HepG2 (cell line): Measurements from ENCODE around the gene CSH1. TPM values are rescaled to one million over a fixed set of nuclear protein-coding genes. Genes with fewer than 3 reads are reported as not detected.

ENCODE experiments used
- ATAC-seq: fragments of 200-7000 bp; cut with Tn5 transposase; 3 replicates; pipeline ENCODE4 v1.9.1; 2020; ENCODE audit warnings: mild to moderate bottlenecking, moderate library complexity
- BruUV-seq: library from RNA; stranded (reverse); fragments of 400-500 nt; replicated peaks from 2 replicates; lab custom pipeline; 2021; lab: Mats Ljungman, UMichigan
- CTCF ChIA-PET: fragments of 300-600 bp; formaldehyde crosslinking; extraction: SDS; loops from one replicate; lab custom pipeline; 2021; ENCODE audit warnings: low total read pairs, inconsistent platforms, low intra/inter-chr PET ratio; lab: Yijun Ruan, JAX
- POLR2A ChIA-PET: fragments of 350-600 bp; sonication (Branson Sonifier 250); formaldehyde crosslinking; loops from one replicate; lab custom pipeline; 2020; ENCODE audit warnings: antibody characterized with exemption, inconsistent platforms; lab: Yijun Ruan, JAX
- DNase-seq: peaks from one replicate; pipeline ENCODE4 v3.0.0-alpha.2; 2015; ENCODE audit warnings: low spot score
- FAIRE-seq: peaks from 3 replicates; lab custom pipeline; 2011; peaks lifted over from hg19 to GRCh38; lab: Jason Lieb, UNC
- H2AFZ ChIP-seq: one replicate; pipeline ENCODE4 v1.6.1; 2011; ENCODE audit warnings: low read length, inconsistent platforms
- H3K27ac ChIP-seq: fragments of 300-600 bp; 3 replicates; pipeline ENCODE4 v1.8.0; 2011; ENCODE audit warnings: mixed run types, mild to moderate bottlenecking, mixed read lengths, low read length, inconsistent platforms; ENCODE audit not compliant: insufficient read depth; ENCODE audit errors: extremely low read length
- H3K27me3 ChIP-seq, 2 experiments: fragments of 200-600 bp in 1 of 2; 2 replicates in 1 of 2; 3 replicates in 1 of 2; pipeline versions ENCODE4 v1.6.0 to v1.8.0; 2011; ENCODE audit warnings: low read length in 2 of 2, mild to moderate bottlenecking in 2 of 2, moderate library complexity in 2 of 2, inconsistent platforms in 1 of 2; ENCODE audit not compliant: insufficient read depth in 2 of 2, control insufficient read depth in 1 of 2
- H3K36me3 ChIP-seq, 2 experiments: fragments of 200-600 bp in 1 of 2; replicated peaks in 1 of 2; 2 replicates in 1 of 2; 3 replicates in 1 of 2; pipeline versions ENCODE4 v1.5.1 to v1.8.0; 2011; ENCODE audit warnings: low read length in 2 of 2, inconsistent platforms in 1 of 2; ENCODE audit not compliant: insufficient read depth in 2 of 2, control insufficient read depth in 1 of 2
- H3K4me1 ChIP-seq: 2 replicates; pipeline ENCODE4 v1.5.1; 2012; ENCODE audit warnings: low read length, inconsistent platforms; ENCODE audit not compliant: insufficient read depth
- H3K4me2 ChIP-seq: 2 replicates; pipeline ENCODE4 v1.6.0; 2011; ENCODE audit warnings: low read depth, low read length, inconsistent platforms
- H3K4me3 ChIP-seq, 3 experiments: fragments of 200-600 bp in 1 of 3; sonication (generic), shearing (Covaris generic) in 1 of 3; replicated peaks in 1 of 3; 2 replicates each; pipeline ENCODE4 v1.5.1; 2011 to 2016; ENCODE audit warnings: low read length in 3 of 3, inconsistent platforms in 2 of 3, low read depth in 2 of 3, mild to moderate bottlenecking in 2 of 3, control low read depth in 1 of 3, mixed read lengths in 1 of 3; ENCODE audit not compliant: insufficient read depth in 1 of 3
- H3K79me2 ChIP-seq: one replicate; pipeline ENCODE4 v1.6.1; 2011; ENCODE audit warnings: low read length, inconsistent platforms; ENCODE audit not compliant: insufficient read depth
- H3K9ac ChIP-seq: 2 replicates; pipeline ENCODE4 v1.6.0; 2011; ENCODE audit warnings: mild to moderate bottlenecking, low read depth, low read length, inconsistent platforms; ENCODE audit not compliant: insufficient read depth
- H3K9me3 ChIP-seq: 2 replicates; pipeline ENCODE4 v1.5.1; 2012; ENCODE audit warnings: mild to moderate bottlenecking, low read length
- H4K20me1 ChIP-seq: 2 replicates; pipeline ENCODE4 v1.6.0; 2011; ENCODE audit warnings: inconsistent platforms, mild to moderate bottlenecking, low read length, moderate library complexity; ENCODE audit not compliant: insufficient read depth
- AHDC1 ChIP-seq: sonication (generic); formaldehyde crosslinking; IDR thresholded peaks from 2 replicates; pipeline ENCODE4 v1.5.1; 2020; ENCODE audit warnings: mild to moderate bottlenecking, missing genetic modification reagents, borderline replicate concordance
- ELF3 ChIP-seq: IDR thresholded peaks from 2 replicates; pipeline ENCODE4 v1.6.1; 2016; ENCODE audit warnings: missing genetic modification reagents, missing compliant biosample characterization
- FOXA1 ChIP-seq, 2 experiments: fragments of 450-650 bp in 1 of 2; sonication (generic) in 1 of 2; formaldehyde crosslinking in 1 of 2; IDR thresholded peaks; 2 replicates each; pipeline versions ENCODE4 v1.4.0 to v1.6.1; 2016 to 2020; ENCODE audit warnings: missing genetic modification reagents in 1 of 2
- FOXA3 ChIP-seq: IDR thresholded peaks from 2 replicates; pipeline ENCODE4 v1.6.1; 2016; ENCODE audit warnings: missing genetic modification reagents, missing compliant biosample characterization
- FOXJ3 ChIP-seq: sonication (generic); formaldehyde crosslinking; IDR thresholded peaks from 2 replicates; pipeline ENCODE4 v1.4.0; 2020; ENCODE audit warnings: missing genetic modification reagents, mild to moderate bottlenecking, borderline replicate concordance
- KAT7 ChIP-seq: IDR thresholded peaks from 2 replicates; pipeline ENCODE4 v1.6.1; 2018; ENCODE audit warnings: borderline replicate concordance, missing compliant biosample characterization
- MEIS1 ChIP-seq: sonication (generic); formaldehyde crosslinking; IDR thresholded peaks from 2 replicates; pipeline ENCODE4 v1.9.0; 2021; ENCODE audit warnings: mild to moderate bottlenecking, missing genetic modification reagents, moderate library complexity, borderline replicate concordance
- NR2F1 ChIP-seq, 2 experiments: fragments of 450-650 bp in 1 of 2; formaldehyde crosslinking in 1 of 2; IDR thresholded peaks; 2 replicates each; pipeline versions ENCODE4 v1.5.0 to v1.6.1; 2016 to 2020; ENCODE audit warnings: mild to moderate bottlenecking in 1 of 2, missing compliant biosample characterization in 1 of 2, missing genetic modification reagents in 1 of 2, moderate library complexity in 1 of 2
- PAWR ChIP-seq: sonication (generic); formaldehyde crosslinking; IDR thresholded peaks from 2 replicates; pipeline ENCODE4 v1.4.0; 2020; ENCODE audit warnings: missing genetic modification reagents, mild to moderate bottlenecking, borderline replicate concordance
- RELA ChIP-seq: sonication (generic); formaldehyde crosslinking; IDR thresholded peaks from 2 replicates; pipeline ENCODE4 v1.4.0; 2020; ENCODE audit warnings: missing genetic modification reagents
- ZNF282 ChIP-seq: fragments of 450-650 bp; IDR thresholded peaks from 2 replicates; pipeline ENCODE4 v1.6.1; 2018; ENCODE audit not compliant: partially characterized antibody
- ZNF350 ChIP-seq: sonication (generic); formaldehyde crosslinking; IDR thresholded peaks from 2 replicates; pipeline ENCODE4 v1.4.0; 2020; ENCODE audit warnings: mild to moderate bottlenecking, low read depth, missing genetic modification reagents, borderline replicate concordance
- ZNF674 ChIP-seq: sonication (generic); formaldehyde crosslinking; IDR thresholded peaks from 2 replicates; pipeline ENCODE4 v1.5.0; 2020; ENCODE audit warnings: low read depth, mild to moderate bottlenecking, missing genetic modification reagents
- WGBS: methylation state at CpG from one replicate; pipeline ENCODE4 v1.1.6; 2017; ENCODE audit warnings: low lambda C conversion rate; 5-methylcytosine and 5-hydroxymethylcytosine counted together
- in situ Hi-C: cut with HindIII; loops from 2 replicates; pipeline ENCODE4 v1.10.0; 2017; ENCODE audit warnings: low pct_unique_long_range_greater_than_20kb; ENCODE audit not compliant: extremely low pct_ligation_motif_present
- intact Hi-C: fragments of 100-400 bp; cut with micrococcal nuclease; formaldehyde crosslinking; loops from one replicate; pipeline ENCODE4 v1.10.0; 2022; ENCODE audit not compliant: unreplicated experiment
- polyA plus RNA-seq, 8 experiments: library from polyadenylated mRNA; depleted of rRNA in 3 of 8; stranded (reverse) in 7 of 8; unstranded in 1 of 8; fragments of >200 nt; fragmentation: Illumina TruSeq in 4 of 8; extraction: Trizol in 4 of 8; gene quantifications; 2 replicates each; pipeline versions ENCODE4 v1.2.1 to v1.2.3, GENCODE V29; 2011 to 2016; ENCODE audit warnings: low read depth in 4 of 8, missing spikeins in 1 of 8, mixed read lengths in 1 of 8; ENCODE audit not compliant: insufficient read depth in 1 of 8
- total RNA-seq, 5 experiments: library from RNA; depleted of rRNA; stranded (reverse); fragments of >200 nt; fragmentation: Illumina TruSeq; extraction: Trizol; gene quantifications; 2 replicates each; pipeline ENCODE4 v1.2.3, GENCODE V29; 2016; ENCODE audit warnings: low read depth in 1 of 5
- TF ChIP-seq, protein P1 (sequence below), 2 experiments: sonication (generic) in 1 of 2; formaldehyde crosslinking in 1 of 2; IDR thresholded peaks; 2 replicates each; pipeline versions ENCODE4 v1.5.1 to v1.6.1; 2011 to 2020; ENCODE audit warnings: borderline replicate concordance in 1 of 2, low read depth in 1 of 2, low read length in 1 of 2, mild to moderate bottlenecking in 1 of 2, missing genetic modification reagents in 1 of 2, moderate library complexity in 1 of 2
- TF ChIP-seq, protein P2 (sequence below): IDR thresholded peaks from 2 replicates; pipeline ENCODE4 v1.6.1; 2016; ENCODE audit warnings: missing genetic modification reagents, missing compliant biosample characterization

The CSH1 gene
- total and polyA plus RNA-seq, 2 of the 13 experiments (the other 11 are each of a cell fraction or from before 2014, with no cell fraction given): not detected

- no peak overlapping the region for H2AFZ ChIP-seq
- ChIA-PET POLR2A (no interaction called here), CTCF (no interaction called here)
- H3K4me3 ChIP-seq: no peak overlapping the region; a peak in 1 of 6 replicates
- WGBS: 27% methylated on average over 10 of the region's 16 CpGs
- intact Hi-C loops: no loop called here
- BruUV-seq: no TSS peak
- peak; percentile 13; the same call in 2 of the 3 replicates for ATAC-seq
- H3K9ac ChIP-seq: no peak overlapping the region
- DNase-seq: no peak
- FAIRE-seq: no peak
- no peaks in the 10 kb centered on the region for H3K36me3 ChIP-seq
- H3K27ac ChIP-seq: no peak overlapping the region
- H3K27me3 ChIP-seq: peaks cover 19 to 78% of the 10 kb centered on the region in 2 experiments
- no peaks in the 10 kb centered on the region for H3K79me2 ChIP-seq
- H4K20me1 ChIP-seq: no peaks in the 10 kb centered on the region; the same call in 1 of the 2 replicates
- H3K4me2 ChIP-seq: peak overlapping the region; percentile 41
- H3K4me1 ChIP-seq: peaks cover 21% of the 10 kb centered on the region
- in situ Hi-C loops: no loop called here
- no peaks in the 10 kb centered on the region for H3K9me3 ChIP-seq
- TF ChIP-seq ZNF674 (CRISPR knock-in tag) (no peak), MEIS1 (CRISPR knock-in tag) (peak; percentile 36; the same call in 1 of the 2 replicates), AHDC1 (CRISPR knock-in tag) (no peak), ZNF350 (CRISPR knock-in tag) (no peak), FOXJ3 (CRISPR knock-in tag) (no peak), NR2F1 (CRISPR knock-in tag; IDR thresholded peaks at IDR 0.05) (no peak), FOXA1 (IDR thresholded peaks at IDR 0.05) (no peak), FOXA1 (CRISPR knock-in tag; IDR thresholded peaks at IDR 0.05) (no peak), PAWR (CRISPR knock-in tag) (no peak), FOXA3 (CRISPR knock-in tag) (no peak), ZNF282 (no peak), KAT7 (CRISPR knock-in tag) (no peak), ELF3 (CRISPR knock-in tag) (0 out of 2 replicates have a peak, but pooled peaks have one; percentile 23), RELA (CRISPR knock-in tag) (no peak)
- TF ChIP-seq, protein P1, sequence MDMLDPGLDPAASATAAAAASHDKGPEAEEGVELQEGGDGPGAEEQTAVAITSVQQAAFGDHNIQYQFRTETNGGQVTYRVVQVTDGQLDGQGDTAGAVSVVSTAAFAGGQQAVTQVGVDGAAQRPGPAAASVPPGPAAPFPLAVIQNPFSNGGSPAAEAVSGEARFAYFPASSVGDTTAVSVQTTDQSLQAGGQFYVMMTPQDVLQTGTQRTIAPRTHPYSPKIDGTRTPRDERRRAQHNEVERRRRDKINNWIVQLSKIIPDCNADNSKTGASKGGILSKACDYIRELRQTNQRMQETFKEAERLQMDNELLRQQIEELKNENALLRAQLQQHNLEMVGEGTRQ (IDR thresholded peaks at IDR 0.05; ENCODE audit: low read depth, low read length): no peak
- TF ChIP-seq, protein P1 (CRISPR knock-in tag; IDR thresholded peaks at IDR 0.05; ENCODE audit: borderline replicate concordance): no peak
- TF ChIP-seq, protein P2, sequence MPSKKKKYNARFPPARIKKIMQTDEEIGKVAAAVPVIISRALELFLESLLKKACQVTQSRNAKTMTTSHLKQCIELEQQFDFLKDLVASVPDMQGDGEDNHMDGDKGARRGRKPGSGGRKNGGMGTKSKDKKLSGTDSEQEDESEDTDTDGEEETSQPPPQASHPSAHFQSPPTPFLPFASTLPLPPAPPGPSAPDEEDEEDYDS: no peak
These were observed 34.7 kb upstream of the CSH1 start for GRCh38 chr17:63930951-63931575.
